K562 (cell line): Measurements from ENCODE around the gene PIK3R1. TPM values are rescaled to one million over a fixed set of nuclear protein-coding genes. Genes with fewer than 3 reads are reported as not detected.

Source experiments
- FOXJ3 ChIP-seq: sonication (generic); formaldehyde crosslinking; IDR thresholded peaks from 2 replicates; pipeline ENCODE4 v1.4.0; 2020; ENCODE audit warnings: mild to moderate bottlenecking, missing genetic modification reagents
- GTF2F1 ChIP-seq: IDR thresholded peaks from 2 replicates; pipeline ENCODE4 v1.6.1; 2011; ENCODE audit warnings: low read depth, low read length, improper control_type of control experiment
- HMBOX1 ChIP-seq: sonication (generic); IDR thresholded peaks from 2 replicates; pipeline ENCODE4 v1.6.1; 2016
- SRF ChIP-seq, 2 experiments: fragments of 250-450, 450-650 bp in 1 of 2; sonication (Bioruptor Pico) in 1 of 2; sonication (generic) in 1 of 2; formaldehyde crosslinking; IDR thresholded peaks; 2 replicates each; pipeline versions ENCODE4 v1.5.0 to v1.5.1; 2020 to 2022; ENCODE audit warnings: mild to moderate bottlenecking in 1 of 2, missing genetic modification reagents in 1 of 2
- TEAD1 ChIP-seq, 2 experiments: fragments of 450-650 bp in 1 of 2; sonication (generic) in 1 of 2; formaldehyde crosslinking; IDR thresholded peaks; 2 replicates each; pipeline versions ENCODE4 v1.4.0 to v1.8.0; 2020 to 2022; ENCODE audit warnings: mild to moderate bottlenecking in 2 of 2, missing genetic modification reagents in 1 of 2
- ZNF263 ChIP-seq: sonication (generic); formaldehyde crosslinking; IDR thresholded peaks from 2 replicates; pipeline ENCODE4 v1.8.0; 2022; ENCODE audit warnings: mild to moderate bottlenecking, missing genetic modification reagents, borderline replicate concordance
- polyA plus RNA-seq, 8 experiments: library from polyadenylated mRNA; depleted of rRNA in 4 of 8; stranded (reverse) in 5 of 8; unstranded in 3 of 8; fragments of >200 nt; fragmentation: Nextera tagmentation in 2 of 8; fragmentation: Illumina TruSeq in 1 of 8; extraction: Ambion mirVana in 2 of 8; extraction: Trizol in 1 of 8; gene quantifications; 2 replicates each; pipeline versions ENCODE4 v1.2.1 to v1.2.3, GENCODE V29; 2011 to 2014; ENCODE audit warnings: inconsistent platforms in 1 of 8, missing spikeins in 1 of 8
- total RNA-seq, 7 experiments: library from RNA; depleted of rRNA in 6 of 7; stranded (reverse); fragments of >200 nt in 6 of 7; fragmentation: Illumina TruSeq in 2 of 7; extraction: Trizol in 2 of 7; gene quantifications; 2 replicates each; pipeline versions ENCODE4 v1.2.1 to v1.2.3, GENCODE V29; 2011 to 2021; ENCODE audit warnings: low replicate concordance in 1 of 7
- TF ChIP-seq, protein P1 (sequence below): fragments of 200-800 bp; sonication (Bioruptor generic); IDR thresholded peaks from 2 replicates; pipeline ENCODE4 v1.6.1; 2017; ENCODE audit warnings: missing genetic modification characterization, missing compliant biosample characterization
- TF ChIP-seq, protein P2 (sequence below): sonication (generic); formaldehyde crosslinking; IDR thresholded peaks from 2 replicates; pipeline ENCODE4 v1.8.0; 2022; ENCODE audit warnings: mild to moderate bottlenecking, missing genetic modification reagents
- TF ChIP-seq, protein P3 (sequence below): fragments of 450-650 bp; IDR thresholded peaks from 2 replicates; pipeline ENCODE4 v1.6.1; 2017; ENCODE audit warnings: antibody characterized with exemption, mild to moderate bottlenecking
- TF ChIP-seq, protein P4 (sequence below): sonication (generic); formaldehyde crosslinking; IDR thresholded peaks from 2 replicates; pipeline ENCODE4 v1.8.1; 2023; ENCODE audit warnings: missing genetic modification reagents, mild to moderate bottlenecking, borderline replicate concordance

PIK3R1 gene
- total and polyA plus RNA-seq, 9 of the 15 experiments (the other 6 are each of a cell fraction or from before 2014, with no cell fraction given), result 1.1 to 9.7 (median 4.8) TPM

GRCh38 chr5:68316469-68316868, 100.9 kb downstream of the PIK3R1 start (continued):
- TF ChIP-seq, protein P1, sequence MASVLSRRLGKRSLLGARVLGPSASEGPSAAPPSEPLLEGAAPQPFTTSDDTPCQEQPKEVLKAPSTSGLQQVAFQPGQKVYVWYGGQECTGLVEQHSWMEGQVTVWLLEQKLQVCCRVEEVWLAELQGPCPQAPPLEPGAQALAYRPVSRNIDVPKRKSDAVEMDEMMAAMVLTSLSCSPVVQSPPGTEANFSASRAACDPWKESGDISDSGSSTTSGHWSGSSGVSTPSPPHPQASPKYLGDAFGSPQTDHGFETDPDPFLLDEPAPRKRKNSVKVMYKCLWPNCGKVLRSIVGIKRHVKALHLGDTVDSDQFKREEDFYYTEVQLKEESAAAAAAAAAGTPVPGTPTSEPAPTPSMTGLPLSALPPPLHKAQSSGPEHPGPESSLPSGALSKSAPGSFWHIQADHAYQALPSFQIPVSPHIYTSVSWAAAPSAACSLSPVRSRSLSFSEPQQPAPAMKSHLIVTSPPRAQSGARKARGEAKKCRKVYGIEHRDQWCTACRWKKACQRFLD, result no peak
- TF ChIP-seq GTF2F1, result no peak
- TF ChIP-seq, protein P2, sequence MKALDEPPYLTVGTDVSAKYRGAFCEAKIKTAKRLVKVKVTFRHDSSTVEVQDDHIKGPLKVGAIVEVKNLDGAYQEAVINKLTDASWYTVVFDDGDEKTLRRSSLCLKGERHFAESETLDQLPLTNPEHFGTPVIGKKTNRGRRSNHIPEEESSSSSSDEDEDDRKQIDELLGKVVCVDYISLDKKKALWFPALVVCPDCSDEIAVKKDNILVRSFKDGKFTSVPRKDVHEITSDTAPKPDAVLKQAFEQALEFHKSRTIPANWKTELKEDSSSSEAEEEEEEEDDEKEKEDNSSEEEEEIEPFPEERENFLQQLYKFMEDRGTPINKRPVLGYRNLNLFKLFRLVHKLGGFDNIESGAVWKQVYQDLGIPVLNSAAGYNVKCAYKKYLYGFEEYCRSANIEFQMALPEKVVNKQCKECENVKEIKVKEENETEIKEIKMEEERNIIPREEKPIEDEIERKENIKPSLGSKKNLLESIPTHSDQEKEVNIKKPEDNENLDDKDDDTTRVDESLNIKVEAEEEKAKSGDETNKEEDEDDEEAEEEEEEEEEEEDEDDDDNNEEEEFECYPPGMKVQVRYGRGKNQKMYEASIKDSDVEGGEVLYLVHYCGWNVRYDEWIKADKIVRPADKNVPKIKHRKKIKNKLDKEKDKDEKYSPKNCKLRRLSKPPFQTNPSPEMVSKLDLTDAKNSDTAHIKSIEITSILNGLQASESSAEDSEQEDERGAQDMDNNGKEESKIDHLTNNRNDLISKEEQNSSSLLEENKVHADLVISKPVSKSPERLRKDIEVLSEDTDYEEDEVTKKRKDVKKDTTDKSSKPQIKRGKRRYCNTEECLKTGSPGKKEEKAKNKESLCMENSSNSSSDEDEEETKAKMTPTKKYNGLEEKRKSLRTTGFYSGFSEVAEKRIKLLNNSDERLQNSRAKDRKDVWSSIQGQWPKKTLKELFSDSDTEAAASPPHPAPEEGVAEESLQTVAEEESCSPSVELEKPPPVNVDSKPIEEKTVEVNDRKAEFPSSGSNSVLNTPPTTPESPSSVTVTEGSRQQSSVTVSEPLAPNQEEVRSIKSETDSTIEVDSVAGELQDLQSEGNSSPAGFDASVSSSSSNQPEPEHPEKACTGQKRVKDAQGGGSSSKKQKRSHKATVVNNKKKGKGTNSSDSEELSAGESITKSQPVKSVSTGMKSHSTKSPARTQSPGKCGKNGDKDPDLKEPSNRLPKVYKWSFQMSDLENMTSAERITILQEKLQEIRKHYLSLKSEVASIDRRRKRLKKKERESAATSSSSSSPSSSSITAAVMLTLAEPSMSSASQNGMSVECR (CRISPR knock-in tag), result no peak
- TF ChIP-seq, protein P3, sequence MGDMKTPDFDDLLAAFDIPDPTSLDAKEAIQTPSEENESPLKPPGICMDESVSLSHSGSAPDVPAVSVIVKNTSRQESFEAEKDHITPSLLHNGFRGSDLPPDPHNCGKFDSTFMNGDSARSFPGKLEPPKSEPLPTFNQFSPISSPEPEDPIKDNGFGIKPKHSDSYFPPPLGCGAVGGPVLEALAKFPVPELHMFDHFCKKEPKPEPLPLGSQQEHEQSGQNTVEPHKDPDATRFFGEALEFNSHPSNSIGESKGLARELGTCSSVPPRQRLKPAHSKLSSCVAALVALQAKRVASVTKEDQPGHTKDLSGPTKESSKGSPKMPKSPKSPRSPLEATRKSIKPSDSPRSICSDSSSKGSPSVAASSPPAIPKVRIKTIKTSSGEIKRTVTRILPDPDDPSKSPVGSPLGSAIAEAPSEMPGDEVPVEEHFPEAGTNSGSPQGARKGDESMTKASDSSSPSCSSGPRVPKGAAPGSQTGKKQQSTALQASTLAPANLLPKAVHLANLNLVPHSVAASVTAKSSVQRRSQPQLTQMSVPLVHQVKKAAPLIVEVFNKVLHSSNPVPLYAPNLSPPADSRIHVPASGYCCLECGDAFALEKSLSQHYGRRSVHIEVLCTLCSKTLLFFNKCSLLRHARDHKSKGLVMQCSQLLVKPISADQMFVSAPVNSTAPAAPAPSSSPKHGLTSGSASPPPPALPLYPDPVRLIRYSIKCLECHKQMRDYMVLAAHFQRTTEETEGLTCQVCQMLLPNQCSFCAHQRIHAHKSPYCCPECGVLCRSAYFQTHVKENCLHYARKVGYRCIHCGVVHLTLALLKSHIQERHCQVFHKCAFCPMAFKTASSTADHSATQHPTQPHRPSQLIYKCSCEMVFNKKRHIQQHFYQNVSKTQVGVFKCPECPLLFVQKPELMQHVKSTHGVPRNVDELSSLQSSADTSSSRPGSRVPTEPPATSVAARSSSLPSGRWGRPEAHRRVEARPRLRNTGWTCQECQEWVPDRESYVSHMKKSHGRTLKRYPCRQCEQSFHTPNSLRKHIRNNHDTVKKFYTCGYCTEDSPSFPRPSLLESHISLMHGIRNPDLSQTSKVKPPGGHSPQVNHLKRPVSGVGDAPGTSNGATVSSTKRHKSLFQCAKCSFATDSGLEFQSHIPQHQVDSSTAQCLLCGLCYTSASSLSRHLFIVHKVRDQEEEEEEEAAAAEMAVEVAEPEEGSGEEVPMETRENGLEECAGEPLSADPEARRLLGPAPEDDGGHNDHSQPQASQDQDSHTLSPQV, result no peak; the same call in 1 of the 2 replicates
- TF ChIP-seq, protein P4, sequence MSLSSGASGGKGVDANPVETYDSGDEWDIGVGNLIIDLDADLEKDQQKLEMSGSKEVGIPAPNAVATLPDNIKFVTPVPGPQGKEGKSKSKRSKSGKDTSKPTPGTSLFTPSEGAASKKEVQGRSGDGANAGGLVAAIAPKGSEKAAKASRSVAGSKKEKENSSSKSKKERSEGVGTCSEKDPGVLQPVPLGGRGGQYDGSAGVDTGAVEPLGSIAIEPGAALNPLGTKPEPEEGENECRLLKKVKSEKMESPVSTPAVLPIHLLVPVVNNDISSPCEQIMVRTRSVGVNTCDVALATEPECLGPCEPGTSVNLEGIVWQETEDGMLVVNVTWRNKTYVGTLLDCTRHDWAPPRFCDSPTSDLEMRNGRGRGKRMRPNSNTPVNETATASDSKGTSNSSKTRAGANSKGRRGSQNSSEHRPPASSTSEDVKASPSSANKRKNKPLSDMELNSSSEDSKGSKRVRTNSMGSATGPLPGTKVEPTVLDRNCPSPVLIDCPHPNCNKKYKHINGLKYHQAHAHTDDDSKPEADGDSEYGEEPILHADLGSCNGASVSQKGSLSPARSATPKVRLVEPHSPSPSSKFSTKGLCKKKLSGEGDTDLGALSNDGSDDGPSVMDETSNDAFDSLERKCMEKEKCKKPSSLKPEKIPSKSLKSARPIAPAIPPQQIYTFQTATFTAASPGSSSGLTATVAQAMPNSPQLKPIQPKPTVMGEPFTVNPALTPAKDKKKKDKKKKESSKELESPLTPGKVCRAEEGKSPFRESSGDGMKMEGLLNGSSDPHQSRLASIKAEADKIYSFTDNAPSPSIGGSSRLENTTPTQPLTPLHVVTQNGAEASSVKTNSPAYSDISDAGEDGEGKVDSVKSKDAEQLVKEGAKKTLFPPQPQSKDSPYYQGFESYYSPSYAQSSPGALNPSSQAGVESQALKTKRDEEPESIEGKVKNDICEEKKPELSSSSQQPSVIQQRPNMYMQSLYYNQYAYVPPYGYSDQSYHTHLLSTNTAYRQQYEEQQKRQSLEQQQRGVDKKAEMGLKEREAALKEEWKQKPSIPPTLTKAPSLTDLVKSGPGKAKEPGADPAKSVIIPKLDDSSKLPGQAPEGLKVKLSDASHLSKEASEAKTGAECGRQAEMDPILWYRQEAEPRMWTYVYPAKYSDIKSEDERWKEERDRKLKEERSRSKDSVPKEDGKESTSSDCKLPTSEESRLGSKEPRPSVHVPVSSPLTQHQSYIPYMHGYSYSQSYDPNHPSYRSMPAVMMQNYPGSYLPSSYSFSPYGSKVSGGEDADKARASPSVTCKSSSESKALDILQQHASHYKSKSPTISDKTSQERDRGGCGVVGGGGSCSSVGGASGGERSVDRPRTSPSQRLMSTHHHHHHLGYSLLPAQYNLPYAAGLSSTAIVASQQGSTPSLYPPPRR, result no peak
- TF ChIP-seq SRF (CRISPR knock-in tag; IDR thresholded peaks at IDR 0.05), result no peak
- TF ChIP-seq TEAD1 (CRISPR knock-in tag; IDR thresholded peaks at IDR 0.05), result no peak
- TF ChIP-seq ZNF263 (CRISPR knock-in tag), result no peak
- TF ChIP-seq HMBOX1, result no peak
- no peak for TF ChIP-seq FOXJ3
